ENCODE measurements around the gene CARD9. TPM values are rescaled to one million over a fixed set of nuclear protein-coding genes. Genes with fewer than 3 reads are reported as not detected.

Gene CARD9
- total and polyA plus RNA-seq, 8 donors, result 0.92 to 8.2 (median 1.3) TPM; not detected in 1

- no peak overlapping the region for H3K27ac ChIP-seq
- peaks cover 0 to 10% (median 8%) of the 10 kb centered on the region in 4 donors for H3K36me3 ChIP-seq
- peak overlapping the region; percentile 71 to 97 (median 94) for H3K4me3 ChIP-seq
- DNase-seq, result no peak
- peaks cover 0 to 8% (median 0%) of the 10 kb centered on the region in 3 donors for H3K27me3 ChIP-seq
- H3K4me1 ChIP-seq, result peaks cover 21 to 43% (median 32%) of the 10 kb centered on the region in 4 donors
- intact Hi-C loops (cut with DNase I; ENCODE audit: low total_unique reads), result no loop called here
- 23 to 39% (median 27%) methylated on average over 39 to 54 of the region's 54 CpGs for WGBS, 5 donors
- H3K9me3 ChIP-seq, result no peaks in the 10 kb centered on the region
- TF ChIP-seq, protein P1, sequence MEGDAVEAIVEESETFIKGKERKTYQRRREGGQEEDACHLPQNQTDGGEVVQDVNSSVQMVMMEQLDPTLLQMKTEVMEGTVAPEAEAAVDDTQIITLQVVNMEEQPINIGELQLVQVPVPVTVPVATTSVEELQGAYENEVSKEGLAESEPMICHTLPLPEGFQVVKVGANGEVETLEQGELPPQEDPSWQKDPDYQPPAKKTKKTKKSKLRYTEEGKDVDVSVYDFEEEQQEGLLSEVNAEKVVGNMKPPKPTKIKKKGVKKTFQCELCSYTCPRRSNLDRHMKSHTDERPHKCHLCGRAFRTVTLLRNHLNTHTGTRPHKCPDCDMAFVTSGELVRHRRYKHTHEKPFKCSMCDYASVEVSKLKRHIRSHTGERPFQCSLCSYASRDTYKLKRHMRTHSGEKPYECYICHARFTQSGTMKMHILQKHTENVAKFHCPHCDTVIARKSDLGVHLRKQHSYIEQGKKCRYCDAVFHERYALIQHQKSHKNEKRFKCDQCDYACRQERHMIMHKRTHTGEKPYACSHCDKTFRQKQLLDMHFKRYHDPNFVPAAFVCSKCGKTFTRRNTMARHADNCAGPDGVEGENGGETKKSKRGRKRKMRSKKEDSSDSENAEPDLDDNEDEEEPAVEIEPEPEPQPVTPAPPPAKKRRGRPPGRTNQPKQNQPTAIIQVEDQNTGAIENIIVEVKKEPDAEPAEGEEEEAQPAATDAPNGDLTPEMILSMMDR (IDR thresholded peaks at IDR 0.05), result peak in 2 of 7 experiments; percentile 5 to 56
- TF ChIP-seq POLR2A (IDR thresholded peaks at IDR 0.05), result no peak
Measured at GRCh38 chr9:136363949-136364748, 9.3 kb downstream of the CARD9 start.

DNA sequence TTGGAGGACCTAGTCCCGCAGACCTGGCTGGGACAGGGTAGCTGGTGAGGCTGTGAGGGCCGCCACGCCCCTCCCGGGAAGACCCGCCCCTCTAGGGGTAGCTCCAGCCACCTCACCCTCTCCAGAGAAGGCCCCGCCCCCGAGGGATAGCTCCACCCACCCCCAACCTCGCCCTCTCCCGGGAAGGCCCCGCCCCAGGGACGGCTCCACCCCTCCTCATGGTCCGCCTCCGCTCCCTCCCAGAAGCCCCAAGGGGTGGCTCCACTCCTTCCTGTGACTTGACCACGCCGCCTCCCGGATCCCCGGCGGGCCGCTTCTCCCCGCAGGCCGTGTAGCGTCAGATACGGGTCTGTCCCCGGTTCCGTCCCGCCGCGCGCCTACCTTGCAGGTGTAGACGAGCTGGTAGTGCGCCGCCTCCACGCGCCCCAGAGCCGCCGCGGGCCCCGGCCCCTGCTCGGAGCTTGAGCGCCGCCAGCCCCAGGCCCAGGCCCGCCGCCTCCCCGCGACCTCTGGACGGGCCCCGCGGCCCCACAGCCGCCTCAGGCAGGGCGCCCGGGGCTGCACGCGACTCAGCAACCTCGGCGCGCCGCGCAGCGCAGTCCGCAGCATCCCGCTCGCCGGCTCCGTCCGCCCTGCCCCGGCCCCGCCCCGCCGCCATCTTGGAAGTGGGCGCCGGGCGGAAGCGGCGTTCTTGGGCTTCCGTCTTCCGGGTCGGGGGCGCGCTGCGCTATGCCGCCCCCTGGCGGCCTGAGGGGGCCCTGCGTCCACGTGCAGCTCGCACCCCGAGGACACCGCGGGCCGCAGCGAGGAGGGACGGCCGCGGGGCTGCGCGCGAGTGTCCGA is 10.1 kb downstream of the CARD9 start, which contains the start of gene DNLZ:
Gene DNLZ (minus strand): TSS at position 639 of the 843 bp plus-strand sequence. CDS start 30 bp downstream, at position 609.
- peak; percentile 98 for DNase-seq
- H3K9me3 ChIP-seq, result no peaks in the 10 kb centered on the region
- H3K4me1 ChIP-seq, result peaks cover 21 to 43% (median 32%) of the 10 kb centered on the region in 4 donors
- intact Hi-C loops (cut with DNase I; ENCODE audit: low total_unique reads), result no loop called here
- TF ChIP-seq POLR2AphosphoS5 (IDR thresholded peaks at IDR 0.05) (peak; percentile 76 to 87 (median 80)), POLR2A (IDR thresholded peaks at IDR 0.05) (peak in 1 of 4 donors; percentile 38), EP300 (IDR thresholded peaks at IDR 0.05) (no peak)
- TF ChIP-seq, protein P1 (IDR thresholded peaks at IDR 0.05), result peak in 6 of 7 experiments; percentile 69 to 100 (median 96)
- H3K27ac ChIP-seq, result peak within 1 kb of the TSS; percentile 86 to 99 (median 94)
- 1 to 5% (median 1%) methylated on average over 14 to 96 of the region's 97 CpGs for WGBS, 5 donors
- H3K27me3 ChIP-seq, result peaks cover 0 to 8% (median 0%) of the 10 kb centered on the region in 3 donors
- peaks cover 2 to 17% (median 15%) of the 10 kb centered on the region in 4 donors for H3K36me3 ChIP-seq
- H3K4me3 ChIP-seq, result peak within 1 kb of the TSS; percentile 71 to 97 (median 94)

- DNase-seq, result peak in 1 of 2 donors; percentile 57
- peaks cover 0 to 8% (median 0%) of the 10 kb centered on the region in 3 donors for H3K27me3 ChIP-seq
- H3K36me3 ChIP-seq, result peaks cover 2 to 26% (median 21%) of the 10 kb centered on the region in 4 donors
- H3K4me1 ChIP-seq, result peaks cover 21 to 43% (median 32%) of the 10 kb centered on the region in 4 donors
- peak overlapping the region; percentile 20 to 99 (median 90) for H3K27ac ChIP-seq
- WGBS, 5 donors, result 51 to 68% (median 55%) methylated on average over 6 of the region's 6 CpGs
- TF ChIP-seq, protein P1 (IDR thresholded peaks at IDR 0.05), result no peak
- TF ChIP-seq EP300 (IDR thresholded peaks at IDR 0.05) (no peak), POLR2AphosphoS5 (IDR thresholded peaks at IDR 0.05) (no peak), POLR2A (IDR thresholded peaks at IDR 0.05) (no peak)
- H3K4me3 ChIP-seq, result peak overlapping the region in 1 of 4 donors; percentile 71
- H3K9me3 ChIP-seq, result no peaks in the 10 kb centered on the region
- intact Hi-C loops (cut with DNase I; ENCODE audit: low total_unique reads), result no loop called here
Measured at GRCh38 chr9:136362450-136362784, 11.1 kb downstream of the CARD9 start.

Measured in stomach (tissue), 9 donors.